Measurements from ENCODE around the gene UNC93A. TPM values are rescaled to one million over a fixed set of nuclear protein-coding genes. Genes with fewer than 3 reads are reported as not detected.
"Not testable (repeated sequence)": the region's sequence is repeated elsewhere in the genome, so short reads cannot be mapped to it uniquely, and the experiment has no call there.

The UNC93A gene
- total RNA-seq, 4 donors from 2014 or later, result not detected

DNA sequence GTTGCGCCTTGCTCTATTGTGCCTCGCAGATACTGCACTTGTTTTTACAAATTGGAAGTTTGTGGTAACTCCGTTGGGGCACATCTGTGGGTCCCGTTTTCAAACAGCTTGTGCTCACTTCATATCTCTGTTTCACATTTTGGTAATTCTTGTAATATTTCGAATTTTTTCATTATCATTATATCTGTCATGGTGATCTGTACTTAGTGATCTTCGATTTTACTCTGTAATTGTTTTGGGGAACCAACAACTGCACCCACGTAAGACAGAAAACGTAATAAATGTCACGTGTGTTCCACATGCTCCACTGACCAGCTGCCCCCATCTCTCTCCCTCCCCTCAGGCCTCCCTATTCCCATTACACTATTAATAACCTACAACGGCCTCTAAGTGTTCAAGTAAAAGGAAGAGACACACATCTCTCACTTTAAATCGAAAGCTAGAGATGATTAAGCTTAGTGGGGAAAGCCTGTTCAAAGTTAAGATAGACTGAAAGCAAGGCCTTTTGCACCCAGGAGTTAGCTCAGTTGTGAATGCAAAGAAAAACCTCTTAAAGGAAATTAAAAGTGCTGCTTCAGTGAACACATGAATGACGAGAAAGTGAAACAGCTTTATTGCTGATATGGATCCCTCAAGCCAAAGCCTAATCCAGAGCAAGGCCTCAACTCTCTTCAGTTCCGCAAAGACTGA is 60.7 kb downstream of the UNC93A start:
- peak overlapping the region; percentile 49 to 62 (median 54) for H3K4me3 ChIP-seq
- WGBS, result 54% methylated on average over 13 of the region's 13 CpGs
- H3K27me3 ChIP-seq, result peaks cover 0 to 17% (median 2%) of the 10 kb centered on the region in 4 donors
- H3K36me3 ChIP-seq, result no peaks in the 10 kb centered on the region
- TF ChIP-seq POLR2A (IDR thresholded peaks at IDR 0.05; ENCODE audit: low read depth), result no peak
- TF ChIP-seq EP300 (IDR thresholded peaks at IDR 0.05), result no peak
- TF ChIP-seq POLR2AphosphoS5 (IDR thresholded peaks at IDR 0.05), result no peak
- TF ChIP-seq, protein P1, sequence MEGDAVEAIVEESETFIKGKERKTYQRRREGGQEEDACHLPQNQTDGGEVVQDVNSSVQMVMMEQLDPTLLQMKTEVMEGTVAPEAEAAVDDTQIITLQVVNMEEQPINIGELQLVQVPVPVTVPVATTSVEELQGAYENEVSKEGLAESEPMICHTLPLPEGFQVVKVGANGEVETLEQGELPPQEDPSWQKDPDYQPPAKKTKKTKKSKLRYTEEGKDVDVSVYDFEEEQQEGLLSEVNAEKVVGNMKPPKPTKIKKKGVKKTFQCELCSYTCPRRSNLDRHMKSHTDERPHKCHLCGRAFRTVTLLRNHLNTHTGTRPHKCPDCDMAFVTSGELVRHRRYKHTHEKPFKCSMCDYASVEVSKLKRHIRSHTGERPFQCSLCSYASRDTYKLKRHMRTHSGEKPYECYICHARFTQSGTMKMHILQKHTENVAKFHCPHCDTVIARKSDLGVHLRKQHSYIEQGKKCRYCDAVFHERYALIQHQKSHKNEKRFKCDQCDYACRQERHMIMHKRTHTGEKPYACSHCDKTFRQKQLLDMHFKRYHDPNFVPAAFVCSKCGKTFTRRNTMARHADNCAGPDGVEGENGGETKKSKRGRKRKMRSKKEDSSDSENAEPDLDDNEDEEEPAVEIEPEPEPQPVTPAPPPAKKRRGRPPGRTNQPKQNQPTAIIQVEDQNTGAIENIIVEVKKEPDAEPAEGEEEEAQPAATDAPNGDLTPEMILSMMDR (IDR thresholded peaks at IDR 0.05), result no peak
- peaks cover 0 to 5% (median 0%) of the 10 kb centered on the region in 4 donors for H3K9me3 ChIP-seq
- DNase-seq (ENCODE audit: extremely low spot score), result no peak
- peaks cover 6 to 17% (median 13%) of the 10 kb centered on the region in 4 donors for H3K4me1 ChIP-seq
- H3K27ac ChIP-seq (replicated peaks in 1 of 4), result no peak overlapping the region
- intact Hi-C loops (cut with DNase I), result loop anchor here (10.0 kb wide), 1 partner anchor 127 kb away; no protein-coding TSS in a partner anchor

DNA sequence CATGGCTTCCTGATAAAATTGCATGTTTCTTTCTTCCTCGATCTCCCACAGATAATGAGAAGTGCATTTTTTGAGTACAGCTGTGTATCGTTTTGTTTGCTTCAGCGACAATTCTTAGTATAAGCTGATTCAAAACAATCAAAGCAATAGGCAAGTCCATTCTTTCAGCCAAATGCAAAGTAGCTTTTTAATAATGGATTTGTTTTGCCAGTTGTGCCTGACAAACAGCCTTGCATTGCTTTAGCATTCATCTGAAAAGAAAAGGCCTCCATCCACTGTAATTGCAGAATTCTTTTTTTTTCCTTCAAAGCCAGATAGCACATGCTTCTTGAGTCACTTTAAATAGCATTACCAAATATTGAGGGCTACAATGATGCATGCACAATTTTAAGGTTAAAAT is 65.8 kb downstream of the UNC93A start:
- intact Hi-C loops (cut with DNase I), result loop anchor here (10.0 kb wide), 1 partner anchor 132 kb away; no protein-coding TSS in a partner anchor
- peaks cover 0 to under 1% (median 0%) of the 10 kb centered on the region in 4 donors for H3K4me1 ChIP-seq
- DNase-seq (ENCODE audit: extremely low spot score), result no peak
- peaks cover 0 to 3% (median 0%) of the 10 kb centered on the region in 4 donors for H3K27me3 ChIP-seq
- no peak overlapping the region for H3K4me3 ChIP-seq
- WGBS, result 86% methylated on average over 3 of the region's 3 CpGs
- no peak for TF ChIP-seq POLR2AphosphoS5 (IDR thresholded peaks at IDR 0.05)
- TF ChIP-seq, protein P1 (IDR thresholded peaks at IDR 0.05), result no peak
- no peak for TF ChIP-seq EP300 (IDR thresholded peaks at IDR 0.05)
- no peak for TF ChIP-seq POLR2A (IDR thresholded peaks at IDR 0.05; ENCODE audit: low read depth)
- H3K9me3 ChIP-seq, result peaks cover 0 to 5% (median 0%) of the 10 kb centered on the region in 4 donors
- no peaks in the 10 kb centered on the region for H3K36me3 ChIP-seq
- H3K27ac ChIP-seq (replicated peaks in 1 of 4), result no peak overlapping the region

DNA sequence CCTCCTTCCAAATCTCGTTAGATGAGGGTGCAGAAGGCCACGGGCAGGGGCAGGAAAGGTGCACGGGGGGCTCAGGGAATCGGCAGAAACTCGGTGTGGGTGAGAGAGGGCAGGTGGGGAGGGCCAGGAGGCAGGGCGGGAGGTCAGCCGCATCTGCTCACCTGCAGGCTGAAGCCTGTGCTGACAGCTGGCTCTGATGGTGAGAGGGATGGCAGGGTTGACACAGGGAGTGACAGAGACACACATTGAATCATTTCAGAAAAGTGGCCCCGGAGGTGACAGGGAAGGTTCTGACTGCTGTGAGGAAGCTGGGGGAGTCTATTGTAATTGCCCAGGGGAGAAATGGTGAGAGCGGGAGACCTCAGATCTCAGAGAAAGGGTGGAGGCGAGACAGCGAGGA is 67.3 kb downstream of the UNC93A start:
- not testable (repeated sequence) for H3K27me3 ChIP-seq; H3K27ac ChIP-seq (replicated peaks in 1 of 4); H3K4me1 ChIP-seq; DNase-seq (ENCODE audit: extremely low spot score); H3K36me3 ChIP-seq; H3K9me3 ChIP-seq; H3K4me3 ChIP-seq
- WGBS, result 66% methylated on average over 3 of the region's 11 CpGs
- intact Hi-C loops (cut with DNase I), result loop anchor here (10.0 kb wide), 1 partner anchor 134 kb away; no protein-coding TSS in a partner anchor

DNA sequence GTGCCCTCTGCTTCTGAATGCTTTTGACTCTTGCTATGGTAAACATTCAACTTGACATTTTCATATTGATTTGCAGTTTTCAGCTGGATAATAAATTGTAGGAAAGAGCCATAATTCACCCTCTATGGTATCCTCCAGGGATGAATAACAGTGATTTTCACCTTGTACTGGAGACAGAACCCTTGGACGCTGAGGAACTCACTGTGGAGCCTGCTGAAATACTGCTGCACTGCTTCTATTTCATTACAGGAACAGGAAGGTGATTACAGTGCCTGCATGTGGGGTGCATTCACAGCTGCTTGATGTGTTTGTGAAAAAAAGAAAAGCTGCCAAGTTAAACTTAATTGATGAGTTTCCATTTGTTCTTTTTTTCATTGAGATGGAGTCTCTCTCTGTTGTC is 70.1 kb downstream of the UNC93A start:
- H3K36me3 ChIP-seq; H3K27me3 ChIP-seq; DNase-seq (ENCODE audit: extremely low spot score); H3K4me3 ChIP-seq; intact Hi-C loops (cut with DNase I); H3K4me1 ChIP-seq; H3K9me3 ChIP-seq; H3K27ac ChIP-seq (replicated peaks in 1 of 4): not testable (repeated sequence)
- WGBS, result 80% methylated on average over 1 of the region's 1 CpG

Other genes with a start within 250 kb of the UNC93A start
- not detected for gene CCR6, start 168.2 kb upstream of the UNC93A start, total RNA-seq
- not detected for gene GPR31, start 133.3 kb upstream of the UNC93A start, total RNA-seq
- gene TTLL2, start 33.8 kb downstream of the UNC93A start, total RNA-seq, result not detected